ENCODE results near the gene SYCP2L. TPM values are rescaled to one million over a fixed set of nuclear protein-coding genes. Genes with fewer than 3 reads are reported as not detected.

Gene SYCP2L
- total RNA-seq, 2 donors from 2014 or later = 0.46 to 3.7 TPM

- DNase-seq (ENCODE audit: low spot score) = peak; percentile 35
- Histone ChIP-seq H3K36me3 (no peaks in the 10 kb centered on the region), H3K27ac (peak overlapping the region in 1 of 2 donors; percentile 38), H3K27me3 (replicated peaks; ENCODE audit: insufficient read depth) (no peaks in the 10 kb centered on the region), H3K4me3 (no peak overlapping the region), H3K4me1 (replicated peaks) (no peaks in the 10 kb centered on the region), H3K9me3 (no peaks in the 10 kb centered on the region)
- intact Hi-C loops (cut with DNase I) = no loop called here
- 34% methylated on average over 1 of the region's 1 CpG for WGBS
- TF ChIP-seq POLR2AphosphoS5 (IDR thresholded peaks at IDR 0.05) (peak; percentile 79), CTCF (IDR thresholded peaks at IDR 0.05) (no peak), POLR2A (IDR thresholded peaks at IDR 0.05) (no peak)
Observed at GRCh38 chr6:10933126-10933525, 46.3 kb downstream of the SYCP2L start.

DNA sequence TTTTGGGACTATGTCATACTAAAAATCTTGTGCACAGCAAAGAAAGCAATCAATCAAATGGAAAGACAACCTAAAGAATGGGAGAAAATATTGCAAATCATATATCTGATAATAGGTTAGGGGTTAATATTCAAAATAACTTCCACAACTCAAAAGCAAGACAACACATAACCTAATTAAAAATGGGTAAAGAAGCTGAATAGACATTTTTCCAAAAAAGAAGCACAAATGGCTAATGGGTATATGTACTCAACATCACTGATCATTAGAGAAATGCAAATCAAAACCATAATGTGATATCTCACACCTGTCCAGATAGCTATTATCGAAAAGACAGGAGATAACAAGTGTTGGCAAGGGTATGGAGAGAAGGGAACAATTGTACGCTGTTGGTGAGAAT is 53.0 kb downstream of the SYCP2L start:
- no peaks in the 10 kb centered on the region for H3K4me1 ChIP-seq (replicated peaks)
- WGBS = 99% methylated on average over 2 of the region's 2 CpGs
- no peak overlapping the region for H3K4me3 ChIP-seq
- DNase-seq (ENCODE audit: low spot score) = no peak
- H3K27me3 ChIP-seq (replicated peaks; ENCODE audit: insufficient read depth) = no peaks in the 10 kb centered on the region
- TF ChIP-seq POLR2AphosphoS5 (IDR thresholded peaks at IDR 0.05) = no peak
- TF ChIP-seq CTCF (IDR thresholded peaks at IDR 0.05) = no peak
- TF ChIP-seq POLR2A (IDR thresholded peaks at IDR 0.05) = no peak
- intact Hi-C loops (cut with DNase I) = no loop called here
- no peak overlapping the region for H3K27ac ChIP-seq
- H3K9me3 ChIP-seq = no peaks in the 10 kb centered on the region
- no peaks in the 10 kb centered on the region for H3K36me3 ChIP-seq

DNA sequence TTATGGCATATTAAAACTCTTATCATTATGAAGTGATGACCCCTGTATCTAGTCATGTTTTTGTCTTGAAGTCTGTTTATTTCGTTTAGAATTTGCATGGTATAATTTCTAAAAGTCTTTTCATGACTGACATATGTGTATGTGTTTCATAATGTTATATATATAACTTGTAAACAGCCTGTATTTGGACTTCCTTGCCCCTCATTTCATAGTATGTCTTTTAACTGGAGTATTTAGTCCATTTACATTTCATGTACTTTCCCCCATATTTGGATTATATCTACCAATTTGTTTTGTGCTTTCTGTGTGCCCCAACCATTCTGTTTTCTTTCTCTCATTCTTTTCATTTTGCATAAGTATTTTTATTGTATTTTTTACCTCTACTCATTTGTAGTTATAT is 59.0 kb downstream of the SYCP2L start:
- Histone ChIP-seq H3K27ac (no peak overlapping the region), H3K27me3 (replicated peaks; ENCODE audit: insufficient read depth) (no peaks in the 10 kb centered on the region), H3K4me1 (replicated peaks) (no peaks in the 10 kb centered on the region), H3K4me3 (no peak overlapping the region), H3K36me3 (no peaks in the 10 kb centered on the region), H3K9me3 (no peaks in the 10 kb centered on the region)
- 90% methylated on average over 1 of the region's 1 CpG for WGBS
- TF ChIP-seq POLR2A (IDR thresholded peaks at IDR 0.05) = no peak
- DNase-seq (ENCODE audit: low spot score) = no peak
- intact Hi-C loops (cut with DNase I) = no loop called here

DNA sequence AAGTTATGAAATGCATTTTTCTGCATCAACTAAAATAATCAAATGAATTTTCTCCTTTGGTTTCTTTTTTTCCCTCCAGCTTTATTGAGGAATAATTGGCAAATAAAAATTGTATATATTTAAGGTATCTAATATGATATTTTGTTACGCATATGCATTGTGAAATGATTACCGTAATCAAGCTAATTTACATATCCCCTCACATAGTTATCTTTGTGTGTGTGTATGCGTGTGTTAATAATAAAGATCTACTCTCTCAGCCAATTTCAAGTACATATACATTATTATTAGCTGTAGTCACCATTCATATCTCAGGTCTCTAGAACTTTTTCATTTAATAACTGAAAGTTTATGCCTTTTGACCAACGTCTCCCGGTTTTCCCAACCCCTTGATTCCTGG is 61.1 kb downstream of the SYCP2L start:
- no peaks in the 10 kb centered on the region for H3K4me1 ChIP-seq (replicated peaks)
- no peak overlapping the region for H3K4me3 ChIP-seq
- DNase-seq (ENCODE audit: low spot score) = no peak
- no peak for TF ChIP-seq POLR2A (IDR thresholded peaks at IDR 0.05)
- no peak for TF ChIP-seq POLR2AphosphoS5 (IDR thresholded peaks at IDR 0.05)
- TF ChIP-seq CTCF (IDR thresholded peaks at IDR 0.05) = no peak
- intact Hi-C loops (cut with DNase I) = no loop called here
- no peaks in the 10 kb centered on the region for H3K9me3 ChIP-seq
- H3K27me3 ChIP-seq (replicated peaks; ENCODE audit: insufficient read depth) = no peaks in the 10 kb centered on the region
- 97% methylated on average over 5 of the region's 5 CpGs for WGBS
- no peaks in the 10 kb centered on the region for H3K36me3 ChIP-seq
- no peak overlapping the region for H3K27ac ChIP-seq

GRCh38 chr6:10949579-10950490 is 63.0 kb downstream of the SYCP2L start:
- TF ChIP-seq POLR2AphosphoS5 (IDR thresholded peaks at IDR 0.05) = peak; percentile 40
- TF ChIP-seq POLR2A (IDR thresholded peaks at IDR 0.05) = no peak
- no peak for TF ChIP-seq CTCF (IDR thresholded peaks at IDR 0.05)
- Histone ChIP-seq H3K4me1 (replicated peaks) (no peaks in the 10 kb centered on the region), H3K4me3 (no peak overlapping the region), H3K27ac (peak overlapping the region in 1 of 2 donors; percentile 25), H3K36me3 (no peaks in the 10 kb centered on the region), H3K9me3 (no peaks in the 10 kb centered on the region), H3K27me3 (replicated peaks; ENCODE audit: insufficient read depth) (no peaks in the 10 kb centered on the region)
- no peak for DNase-seq (ENCODE audit: low spot score)
- WGBS = 49% methylated on average over 6 of the region's 6 CpGs
- intact Hi-C loops (cut with DNase I) = no loop called here
